ENCODE data around the gene KIF16B.

DNA sequence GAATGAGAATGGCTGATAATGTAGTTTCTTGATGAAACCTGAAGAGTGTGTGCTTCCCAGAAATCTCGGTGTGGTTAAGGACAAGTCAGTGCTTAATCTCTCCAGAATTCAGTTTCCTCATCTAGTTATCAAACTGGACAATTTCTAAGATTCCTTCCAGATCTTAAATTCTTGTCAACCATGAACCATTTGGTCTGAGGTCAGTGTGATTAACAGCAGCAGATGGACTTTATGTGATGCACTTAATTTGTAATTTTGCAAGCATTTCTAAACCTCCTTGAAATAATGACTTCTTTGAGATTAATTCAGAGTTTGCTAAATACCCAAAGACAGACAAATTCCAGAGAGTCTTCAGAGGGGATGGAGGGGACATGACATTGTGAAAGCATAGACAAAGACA is 160.3 kb downstream of the KIF16B start:
- no peak for TF ChIP-seq TCF4 (CRISPR knock-in tag; IDR thresholded peaks at IDR 0.05; ENCODE audit: borderline replicate concordance)
- no peak for TF ChIP-seq RARB (CRISPR knock-in tag; IDR thresholded peaks at IDR 0.05)
- TF ChIP-seq POU6F1 (CRISPR knock-in tag; IDR thresholded peaks at IDR 0.05; ENCODE audit: borderline replicate concordance, low read depth): no peak
- no peak for TF ChIP-seq PATZ1 (CRISPR knock-in tag; IDR thresholded peaks at IDR 0.05; ENCODE audit: borderline replicate concordance)
- no peak for TF ChIP-seq BACH2 (CRISPR knock-in tag; IDR thresholded peaks at IDR 0.05; ENCODE audit: borderline replicate concordance)
- no peak for TF ChIP-seq CREB5 (CRISPR knock-in tag; IDR thresholded peaks at IDR 0.05; ENCODE audit: low read depth)
- no peak for TF ChIP-seq ARNTL (CRISPR knock-in tag; IDR thresholded peaks at IDR 0.05; ENCODE audit: borderline replicate concordance, low read depth)
- no peak for TF ChIP-seq ZNF70 (CRISPR knock-in tag; IDR thresholded peaks at IDR 0.05)
- no peak for TF ChIP-seq PPARA (CRISPR knock-in tag; IDR thresholded peaks at IDR 0.05; ENCODE audit: borderline replicate concordance)
- no peak for TF ChIP-seq ESRRG (CRISPR knock-in tag; IDR thresholded peaks at IDR 0.05)

All from SK-N-SH treated with all-trans-retinoic acid at 6 μM for 48 hours (cell line).